Measurements from ENCODE around the gene PARVA. TPM values are rescaled to one million over a fixed set of nuclear protein-coding genes. Genes with fewer than 3 reads are reported as not detected.

Gene PARVA
- total and polyA plus RNA-seq, 4 donors: 3.1 to 11.7 (median 11.2) TPM

DNA sequence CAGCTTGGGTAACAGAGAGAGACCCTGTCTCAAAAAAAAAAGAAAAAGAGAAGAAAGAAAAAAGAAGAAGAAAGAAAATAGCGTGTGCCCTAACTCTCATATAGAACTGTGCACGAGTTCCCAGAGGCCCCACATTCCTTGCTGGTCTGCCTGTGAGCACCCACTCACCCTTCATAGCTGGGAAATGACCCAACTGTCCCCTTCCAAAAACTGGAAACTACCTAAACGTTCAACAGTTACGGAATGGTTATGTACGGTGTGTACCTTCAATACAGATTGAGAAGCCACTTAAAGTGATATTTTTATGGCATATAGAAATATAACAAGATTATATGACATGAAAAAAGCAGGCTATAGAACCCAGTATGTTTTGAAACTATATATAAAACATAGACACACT lies 82.0 kb downstream of the PARVA start (continued):
- TF ChIP-seq, protein P1, sequence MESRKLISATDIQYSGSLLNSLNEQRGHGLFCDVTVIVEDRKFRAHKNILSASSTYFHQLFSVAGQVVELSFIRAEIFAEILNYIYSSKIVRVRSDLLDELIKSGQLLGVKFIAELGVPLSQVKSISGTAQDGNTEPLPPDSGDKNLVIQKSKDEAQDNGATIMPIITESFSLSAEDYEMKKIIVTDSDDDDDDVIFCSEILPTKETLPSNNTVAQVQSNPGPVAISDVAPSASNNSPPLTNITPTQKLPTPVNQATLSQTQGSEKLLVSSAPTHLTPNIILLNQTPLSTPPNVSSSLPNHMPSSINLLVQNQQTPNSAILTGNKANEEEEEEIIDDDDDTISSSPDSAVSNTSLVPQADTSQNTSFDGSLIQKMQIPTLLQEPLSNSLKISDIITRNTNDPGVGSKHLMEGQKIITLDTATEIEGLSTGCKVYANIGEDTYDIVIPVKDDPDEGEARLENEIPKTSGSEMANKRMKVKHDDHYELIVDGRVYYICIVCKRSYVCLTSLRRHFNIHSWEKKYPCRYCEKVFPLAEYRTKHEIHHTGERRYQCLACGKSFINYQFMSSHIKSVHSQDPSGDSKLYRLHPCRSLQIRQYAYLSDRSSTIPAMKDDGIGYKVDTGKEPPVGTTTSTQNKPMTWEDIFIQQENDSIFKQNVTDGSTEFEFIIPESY (IDR thresholded peaks at IDR 0.05): no peak
- TF ChIP-seq TAF1 (conservative IDR thresholded peaks at IDR 0.05) (no peak), RXRA (IDR thresholded peaks at IDR 0.05) (no peak)
- TF ChIP-seq, protein P2, sequence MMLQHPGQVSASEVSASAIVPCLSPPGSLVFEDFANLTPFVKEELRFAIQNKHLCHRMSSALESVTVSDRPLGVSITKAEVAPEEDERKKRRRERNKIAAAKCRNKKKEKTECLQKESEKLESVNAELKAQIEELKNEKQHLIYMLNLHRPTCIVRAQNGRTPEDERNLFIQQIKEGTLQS (IDR thresholded peaks at IDR 0.05): no peak

DNA sequence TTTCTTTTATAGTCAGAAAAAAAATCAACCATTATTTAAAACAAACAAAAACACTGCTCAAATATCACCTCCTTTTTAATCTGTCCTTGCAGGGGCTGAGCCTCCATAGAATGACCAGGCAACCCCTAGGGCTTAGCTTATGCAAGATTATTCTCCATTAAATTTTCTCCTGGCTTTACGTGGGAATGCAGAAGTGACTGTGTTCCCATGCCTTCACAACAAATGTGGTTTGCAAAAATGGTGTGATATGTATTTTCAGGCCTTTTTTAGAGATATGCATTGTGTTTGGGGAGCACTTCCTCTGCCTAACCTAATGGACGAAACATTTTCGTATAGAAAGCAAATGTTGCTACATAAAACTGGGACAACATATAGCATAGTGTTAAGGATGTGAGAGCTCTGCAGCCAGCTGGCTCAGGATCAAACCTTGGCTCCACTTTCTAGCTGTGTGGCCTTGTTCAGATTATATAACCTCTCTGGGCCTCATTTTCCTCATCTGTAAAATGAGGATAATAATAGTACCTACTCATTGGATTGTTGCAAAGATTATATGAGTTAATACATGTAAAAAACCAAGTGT lies 82.6 kb downstream of the PARVA start:
- Histone ChIP-seq H3K27me3 (ENCODE audit: control insufficient read depth in 4 of 4, insufficient read depth in 4 of 4, low read length in 3 of 4) (no peaks in the 10 kb centered on the region), H3K27ac (ENCODE audit: low read depth in 1 of 2, low read length in 2 of 2) (no peak overlapping the region), H3K9me3 (ENCODE audit: control insufficient read depth in 4 of 4, low read length in 3 of 4) (peaks cover 0 to 5% (median 1%) of the 10 kb centered on the region in 4 donors), H3K4me1 (ENCODE audit: control insufficient read depth in 4 of 4, insufficient read depth in 4 of 4, low read length in 3 of 4) (no peaks in the 10 kb centered on the region), H3K9ac (ENCODE audit: low read depth in 1 of 2, low read length in 2 of 2) (no peak overlapping the region), H3K36me3 (ENCODE audit: control insufficient read depth in 4 of 4, insufficient read depth in 3 of 4, low read depth in 1 of 4, low read length in 3 of 4) (no peaks in the 10 kb centered on the region), H3K4me3 (ENCODE audit: low read depth in 1 of 3, low read length in 3 of 3) (no peak overlapping the region)
- TF ChIP-seq NR2F2 (IDR thresholded peaks at IDR 0.05) (no peak), HNF4A (conservative IDR thresholded peaks at IDR 0.05) (no peak), TAF1 (conservative IDR thresholded peaks at IDR 0.05) (no peak), HNF4G (IDR thresholded peaks at IDR 0.05) (no peak), FOXA2 (IDR thresholded peaks at IDR 0.05) (no peak), EGR1 (IDR thresholded peaks at IDR 0.05; ENCODE audit: low read depth in 2 of 2) (no peak), SP1 (IDR thresholded peaks at IDR 0.05) (no peak), JUND (IDR thresholded peaks at IDR 0.05) (no peak)
- TF ChIP-seq, protein P3, sequence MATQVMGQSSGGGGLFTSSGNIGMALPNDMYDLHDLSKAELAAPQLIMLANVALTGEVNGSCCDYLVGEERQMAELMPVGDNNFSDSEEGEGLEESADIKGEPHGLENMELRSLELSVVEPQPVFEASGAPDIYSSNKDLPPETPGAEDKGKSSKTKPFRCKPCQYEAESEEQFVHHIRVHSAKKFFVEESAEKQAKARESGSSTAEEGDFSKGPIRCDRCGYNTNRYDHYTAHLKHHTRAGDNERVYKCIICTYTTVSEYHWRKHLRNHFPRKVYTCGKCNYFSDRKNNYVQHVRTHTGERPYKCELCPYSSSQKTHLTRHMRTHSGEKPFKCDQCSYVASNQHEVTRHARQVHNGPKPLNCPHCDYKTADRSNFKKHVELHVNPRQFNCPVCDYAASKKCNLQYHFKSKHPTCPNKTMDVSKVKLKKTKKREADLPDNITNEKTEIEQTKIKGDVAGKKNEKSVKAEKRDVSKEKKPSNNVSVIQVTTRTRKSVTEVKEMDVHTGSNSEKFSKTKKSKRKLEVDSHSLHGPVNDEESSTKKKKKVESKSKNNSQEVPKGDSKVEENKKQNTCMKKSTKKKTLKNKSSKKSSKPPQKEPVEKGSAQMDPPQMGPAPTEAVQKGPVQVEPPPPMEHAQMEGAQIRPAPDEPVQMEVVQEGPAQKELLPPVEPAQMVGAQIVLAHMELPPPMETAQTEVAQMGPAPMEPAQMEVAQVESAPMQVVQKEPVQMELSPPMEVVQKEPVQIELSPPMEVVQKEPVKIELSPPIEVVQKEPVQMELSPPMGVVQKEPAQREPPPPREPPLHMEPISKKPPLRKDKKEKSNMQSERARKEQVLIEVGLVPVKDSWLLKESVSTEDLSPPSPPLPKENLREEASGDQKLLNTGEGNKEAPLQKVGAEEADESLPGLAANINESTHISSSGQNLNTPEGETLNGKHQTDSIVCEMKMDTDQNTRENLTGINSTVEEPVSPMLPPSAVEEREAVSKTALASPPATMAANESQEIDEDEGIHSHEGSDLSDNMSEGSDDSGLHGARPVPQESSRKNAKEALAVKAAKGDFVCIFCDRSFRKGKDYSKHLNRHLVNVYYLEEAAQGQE (IDR thresholded peaks at IDR 0.05): no peak
- DNase-seq (ENCODE audit: low spot score): no peak
- 89% methylated on average over 3 of the region's 3 CpGs for WGBS

DNA sequence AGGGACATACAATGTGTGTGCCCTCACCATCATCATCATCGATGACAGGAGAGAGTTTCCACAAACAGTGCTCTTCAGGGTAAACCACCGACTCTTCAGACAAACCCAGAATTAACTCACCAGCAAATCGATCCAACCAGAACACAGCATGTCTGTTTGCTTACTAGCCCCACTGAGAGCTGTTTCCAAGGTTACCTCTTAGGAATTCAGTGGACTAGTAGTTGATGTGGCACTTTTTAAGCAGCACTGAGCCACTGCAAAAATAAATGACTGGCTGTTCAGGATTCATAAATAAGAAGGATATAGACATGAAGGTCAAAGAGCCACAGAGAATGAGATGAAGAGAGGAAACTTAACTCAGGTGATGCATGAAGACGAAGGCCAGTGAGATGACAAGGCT lies 83.1 kb downstream of the PARVA start:
- Histone ChIP-seq H3K9ac (ENCODE audit: low read depth in 1 of 2, low read length in 2 of 2) (no peak overlapping the region), H3K36me3 (ENCODE audit: control insufficient read depth in 4 of 4, insufficient read depth in 3 of 4, low read depth in 1 of 4, low read length in 3 of 4) (no peaks in the 10 kb centered on the region), H3K4me3 (ENCODE audit: low read depth in 1 of 3, low read length in 3 of 3) (no peak overlapping the region), H3K9me3 (ENCODE audit: control insufficient read depth in 4 of 4, low read length in 3 of 4) (peaks cover 0 to 5% (median 1%) of the 10 kb centered on the region in 4 donors), H3K27me3 (ENCODE audit: control insufficient read depth in 4 of 4, insufficient read depth in 4 of 4, low read length in 3 of 4) (no peaks in the 10 kb centered on the region), H3K27ac (ENCODE audit: low read depth in 1 of 2, low read length in 2 of 2) (no peak overlapping the region), H3K4me1 (ENCODE audit: control insufficient read depth in 4 of 4, insufficient read depth in 4 of 4, low read length in 3 of 4) (no peaks in the 10 kb centered on the region)
- TF ChIP-seq SP1 (IDR thresholded peaks at IDR 0.05) (no peak), HNF4G (IDR thresholded peaks at IDR 0.05) (no peak), GABPA (IDR thresholded peaks at IDR 0.05 in 1 of 2, conservative IDR thresholded peaks at IDR 0.05 in 1 of 2) (no peak)
- TF ChIP-seq, protein P4, sequence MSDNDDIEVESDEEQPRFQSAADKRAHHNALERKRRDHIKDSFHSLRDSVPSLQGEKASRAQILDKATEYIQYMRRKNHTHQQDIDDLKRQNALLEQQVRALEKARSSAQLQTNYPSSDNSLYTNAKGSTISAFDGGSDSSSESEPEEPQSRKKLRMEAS (IDR thresholded peaks at IDR 0.05): no peak
- TF ChIP-seq, protein P1 (IDR thresholded peaks at IDR 0.05): no peak
- TF ChIP-seq, protein P2 (IDR thresholded peaks at IDR 0.05): no peak
- TF ChIP-seq, protein P3 (IDR thresholded peaks at IDR 0.05): no peak
- no peak for DNase-seq (ENCODE audit: low spot score)
- 66% methylated on average over 4 of the region's 4 CpGs for WGBS

All from liver (tissue), 9 donors.